ENCODE results near the gene UGT2B28. TPM values are rescaled to one million over a fixed set of nuclear protein-coding genes. Genes with fewer than 3 reads are reported as not detected.
"Not testable (repeated sequence)": the region's sequence is repeated elsewhere in the genome, so short reads cannot be mapped to it uniquely, and the experiment has no call there.

Gene UGT2B28
- polyA plus RNA-seq, 1 experiment: not detected

DNA sequence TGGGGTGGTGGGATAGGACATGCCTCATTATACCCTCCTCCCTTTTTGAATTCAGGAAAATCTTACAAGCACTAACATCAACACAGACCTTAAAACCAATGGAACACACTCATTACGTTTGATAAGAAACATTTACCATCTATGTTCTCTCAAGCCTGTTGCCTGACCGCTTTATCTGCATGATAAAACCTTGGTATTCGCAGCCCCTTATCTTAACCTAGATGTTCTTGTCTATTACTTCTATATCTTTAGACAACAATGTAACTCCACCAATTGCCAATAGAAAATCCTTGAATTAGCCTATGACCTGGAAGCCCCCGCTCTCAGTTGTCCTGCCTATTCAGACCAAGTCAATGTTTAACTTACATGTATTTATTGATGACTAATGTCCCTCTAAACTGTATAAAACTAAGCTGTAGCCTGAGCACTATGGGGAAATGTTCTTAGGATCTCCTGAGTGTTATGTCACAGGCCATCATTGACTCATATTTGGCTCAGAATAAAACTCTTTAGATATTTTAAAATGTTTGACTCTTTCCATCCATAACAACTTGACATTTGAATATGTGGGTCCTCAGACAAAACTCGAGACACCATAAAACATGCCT is 28.3 kb downstream of the UGT2B28 start:
- H3K27me3 ChIP-seq (ENCODE audit: control insufficient read depth, insufficient read depth, low read length); H3K9me3 ChIP-seq (ENCODE audit: control insufficient read depth, insufficient read depth, low read length); H3K4me3 ChIP-seq (ENCODE audit: low read depth, low read length); DNase-seq (ENCODE audit: low read depth, low spot score); CTCF ChIA-PET; POLR2A ChIA-PET; H3K27ac ChIP-seq (ENCODE audit: low read depth, low read length): not testable (repeated sequence)

DNA sequence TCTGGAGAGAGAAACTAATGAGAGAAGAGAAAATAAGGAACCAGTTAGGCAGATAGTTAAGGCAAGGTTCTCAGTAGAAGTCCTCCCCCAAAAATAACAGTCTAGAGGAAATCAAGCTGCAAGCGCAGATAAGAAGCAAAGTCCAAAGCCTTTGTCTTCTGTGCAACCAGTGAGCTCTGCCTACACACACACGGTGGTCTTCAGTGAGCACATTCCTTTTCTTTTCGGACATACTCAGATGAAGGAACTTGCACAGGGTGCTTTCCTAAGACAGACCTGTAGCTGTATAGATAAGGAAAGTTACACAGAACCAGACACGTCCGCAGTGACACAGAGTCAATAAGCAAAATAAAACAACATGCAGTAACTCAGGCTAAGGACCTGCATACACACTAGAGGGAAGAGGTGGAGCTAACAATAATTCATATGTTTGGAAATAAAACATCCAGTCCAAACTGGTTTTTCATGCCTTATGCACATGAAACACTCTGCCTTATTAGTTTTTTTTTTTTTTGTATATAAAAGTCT is 29.3 kb downstream of the UGT2B28 start:
- POLR2A ChIA-PET; H3K27ac ChIP-seq (ENCODE audit: low read depth, low read length); H3K27me3 ChIP-seq (ENCODE audit: control insufficient read depth, insufficient read depth, low read length); CTCF ChIA-PET; H3K4me3 ChIP-seq (ENCODE audit: low read depth, low read length); DNase-seq (ENCODE audit: low read depth, low spot score); H3K9me3 ChIP-seq (ENCODE audit: control insufficient read depth, insufficient read depth, low read length): not testable (repeated sequence)

DNA sequence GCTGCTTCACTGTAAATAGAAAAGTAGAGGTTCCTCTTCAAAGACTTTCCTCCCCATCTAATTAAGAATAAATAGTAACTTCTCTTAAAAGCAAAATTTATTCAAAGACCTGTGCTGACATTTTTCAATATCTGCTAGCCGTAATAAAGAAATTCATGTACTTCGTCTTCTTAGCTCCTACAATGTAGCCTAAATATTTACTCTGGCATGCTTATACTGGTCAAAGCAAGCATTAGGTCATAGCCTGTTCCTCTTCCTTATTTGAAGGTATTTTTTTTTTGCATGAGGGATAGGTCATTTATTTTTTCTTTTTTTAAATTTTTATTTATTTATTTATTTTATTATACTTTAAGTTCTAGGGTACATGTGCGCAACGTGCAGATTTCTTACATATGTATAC is 30.0 kb downstream of the UGT2B28 start:
- POLR2A ChIA-PET; H3K27me3 ChIP-seq (ENCODE audit: control insufficient read depth, insufficient read depth, low read length); CTCF ChIA-PET; H3K9me3 ChIP-seq (ENCODE audit: control insufficient read depth, insufficient read depth, low read length); DNase-seq (ENCODE audit: low read depth, low spot score); H3K4me3 ChIP-seq (ENCODE audit: low read depth, low read length); H3K27ac ChIP-seq (ENCODE audit: low read depth, low read length): not testable (repeated sequence)

GRCh38 chr4:69317669-69318298 is 37.5 kb downstream of the UGT2B28 start:
- H3K4me3 ChIP-seq (ENCODE audit: low read depth, low read length); H3K27ac ChIP-seq (ENCODE audit: low read depth, low read length); H3K27me3 ChIP-seq (ENCODE audit: control insufficient read depth, insufficient read depth, low read length); H3K9me3 ChIP-seq (ENCODE audit: control insufficient read depth, insufficient read depth, low read length); POLR2A ChIA-PET; DNase-seq (ENCODE audit: low read depth, low spot score): not testable (repeated sequence)
- CTCF ChIA-PET: interaction anchor here (0.6 to 1.2 kb wide), 9 partner anchors 11 to 1866 kb away, joined by 3 to 9 read pairs (median 4); no protein-coding TSS in a partner anchor
- TF ChIP-seq, protein P1, sequence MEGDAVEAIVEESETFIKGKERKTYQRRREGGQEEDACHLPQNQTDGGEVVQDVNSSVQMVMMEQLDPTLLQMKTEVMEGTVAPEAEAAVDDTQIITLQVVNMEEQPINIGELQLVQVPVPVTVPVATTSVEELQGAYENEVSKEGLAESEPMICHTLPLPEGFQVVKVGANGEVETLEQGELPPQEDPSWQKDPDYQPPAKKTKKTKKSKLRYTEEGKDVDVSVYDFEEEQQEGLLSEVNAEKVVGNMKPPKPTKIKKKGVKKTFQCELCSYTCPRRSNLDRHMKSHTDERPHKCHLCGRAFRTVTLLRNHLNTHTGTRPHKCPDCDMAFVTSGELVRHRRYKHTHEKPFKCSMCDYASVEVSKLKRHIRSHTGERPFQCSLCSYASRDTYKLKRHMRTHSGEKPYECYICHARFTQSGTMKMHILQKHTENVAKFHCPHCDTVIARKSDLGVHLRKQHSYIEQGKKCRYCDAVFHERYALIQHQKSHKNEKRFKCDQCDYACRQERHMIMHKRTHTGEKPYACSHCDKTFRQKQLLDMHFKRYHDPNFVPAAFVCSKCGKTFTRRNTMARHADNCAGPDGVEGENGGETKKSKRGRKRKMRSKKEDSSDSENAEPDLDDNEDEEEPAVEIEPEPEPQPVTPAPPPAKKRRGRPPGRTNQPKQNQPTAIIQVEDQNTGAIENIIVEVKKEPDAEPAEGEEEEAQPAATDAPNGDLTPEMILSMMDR (IDR thresholded peaks at IDR 0.05; ENCODE audit: low read depth, low read length): peak; percentile 54

GRCh38 chr4:69321153-69321729 is 41.0 kb downstream of the UGT2B28 start:
- DNase-seq (ENCODE audit: low read depth, low spot score): no peak
- Histone ChIP-seq H3K27ac (ENCODE audit: low read depth, low read length) (no peak overlapping the region), H3K27me3 (ENCODE audit: control insufficient read depth, insufficient read depth, low read length) (no peaks in the 10 kb centered on the region), H3K9me3 (ENCODE audit: control insufficient read depth, insufficient read depth, low read length) (no peaks in the 10 kb centered on the region), H3K4me3 (ENCODE audit: low read depth, low read length) (no peak overlapping the region)
- ChIA-PET POLR2A (no interaction called here), CTCF (no interaction called here)
- TF ChIP-seq, protein P1 (IDR thresholded peaks at IDR 0.05; ENCODE audit: low read depth, low read length): no peak

- TF ChIP-seq, protein P1 (IDR thresholded peaks at IDR 0.05; ENCODE audit: low read depth, low read length): no peak
- POLR2A ChIA-PET: no interaction called here
- H3K27ac ChIP-seq (ENCODE audit: low read depth, low read length): no peak overlapping the region
- CTCF ChIA-PET: no interaction called here
- H3K4me3 ChIP-seq (ENCODE audit: low read depth, low read length): no peak overlapping the region
- no peaks in the 10 kb centered on the region for H3K27me3 ChIP-seq (ENCODE audit: control insufficient read depth, insufficient read depth, low read length)
- no peak for DNase-seq (ENCODE audit: low read depth, low spot score)
- H3K9me3 ChIP-seq (ENCODE audit: control insufficient read depth, insufficient read depth, low read length): no peaks in the 10 kb centered on the region
Measured at GRCh38 chr4:69322055-69322454, 41.8 kb downstream of the UGT2B28 start.
